Gastrocnemius medialis (tissue), 4 donors: ENCODE measurements around the gene SMIM45.

ENCODE experiments used
- ATAC-seq, 2 donors: fragments of 150-250 bp; one replicate each; pipeline ENCODE4 v1.9.1; 2016
- DNase-seq, 2 donors: peaks; one replicate each; pipeline ENCODE4 v3.0.0-alpha.2; 2019
- H3K27ac ChIP-seq, 4 donors: fragments of 200-600 bp; sonication (generic); 1 replicate in 1 of 4; 2 replicates in 3 of 4; pipeline ENCODE4 v1.5.1; 2016 to 2018; ENCODE audit warnings: mild to moderate bottlenecking in 2 of 4, moderate library complexity in 1 of 4
- H3K27me3 ChIP-seq, 3 donors: fragments of 200-600 bp; sonication (generic) in 2 of 3; 1 replicate in 1 of 3; 2 replicates in 2 of 3; pipeline versions ENCODE4 v1.5.1 to v1.6.0; 2016 to 2019; ENCODE audit warnings: mild to moderate bottlenecking in 1 of 3, moderate library complexity in 1 of 3
- H3K36me3 ChIP-seq, 2 donors: fragments of 200-600 bp; sonication (generic) in 1 of 2; one replicate each; pipeline ENCODE4 v1.5.1; 2017 to 2018
- H3K4me1 ChIP-seq, 2 donors: fragments of 200-600 bp; sonication (generic) in 1 of 2; one replicate each; pipeline ENCODE4 v1.5.1; 2016 to 2017; ENCODE audit warnings: mild to moderate bottlenecking in 2 of 2
- H3K4me3 ChIP-seq, 4 donors: fragments of 200-600 bp; sonication (generic) in 3 of 4; 1 replicate in 1 of 4; 2 replicates in 3 of 4; pipeline ENCODE4 v1.5.1; 2016 to 2019; ENCODE audit warnings: mild to moderate bottlenecking in 2 of 4
- H3K9me3 ChIP-seq, 3 donors: fragments of 200-600 bp; sonication (generic) in 2 of 3; 1 replicate in 1 of 3; 2 replicates in 2 of 3; pipeline ENCODE4 v1.5.1; 2016 to 2019
- CTCF ChIP-seq, 5 experiments: fragments of 450-650 bp in 3 of 5; fragments of 200-600 bp in 2 of 5; sonication (generic) in 2 of 5; IDR thresholded peaks in 4 of 5; conservative IDR thresholded peaks in 1 of 5; 1 replicate in 4 of 5; 2 replicates in 1 of 5; pipeline ENCODE4 v1.5.1; 2016 to 2019; ENCODE audit warnings: antibody characterized with exemption in 5 of 5, mild to moderate bottlenecking in 3 of 5, moderate library complexity in 3 of 5
- POLR2A ChIP-seq, 2 donors: fragments of 450-650 bp; IDR thresholded peaks; one replicate each; pipeline ENCODE4 v1.6.1; 2017; ENCODE audit warnings: antibody characterized with exemption in 2 of 2, mild to moderate bottlenecking in 2 of 2, moderate library complexity in 2 of 2
- in situ Hi-C, 4 donors: fragments of 200-750 bp; cut with MboI; loops; one replicate each; pipeline versions ENCODE4 v1.15.0 to v1.8.0; 2017; ENCODE audit warnings: low sequenced_read_pairs in 4 of 4
- intact Hi-C: fragments of 100-400 bp; cut with DNase I; formaldehyde crosslinking; loops from one replicate; pipeline ENCODE4 v1.15.1; 2023; ENCODE audit warnings: low total_unique reads

SMIM45 gene

DNA sequence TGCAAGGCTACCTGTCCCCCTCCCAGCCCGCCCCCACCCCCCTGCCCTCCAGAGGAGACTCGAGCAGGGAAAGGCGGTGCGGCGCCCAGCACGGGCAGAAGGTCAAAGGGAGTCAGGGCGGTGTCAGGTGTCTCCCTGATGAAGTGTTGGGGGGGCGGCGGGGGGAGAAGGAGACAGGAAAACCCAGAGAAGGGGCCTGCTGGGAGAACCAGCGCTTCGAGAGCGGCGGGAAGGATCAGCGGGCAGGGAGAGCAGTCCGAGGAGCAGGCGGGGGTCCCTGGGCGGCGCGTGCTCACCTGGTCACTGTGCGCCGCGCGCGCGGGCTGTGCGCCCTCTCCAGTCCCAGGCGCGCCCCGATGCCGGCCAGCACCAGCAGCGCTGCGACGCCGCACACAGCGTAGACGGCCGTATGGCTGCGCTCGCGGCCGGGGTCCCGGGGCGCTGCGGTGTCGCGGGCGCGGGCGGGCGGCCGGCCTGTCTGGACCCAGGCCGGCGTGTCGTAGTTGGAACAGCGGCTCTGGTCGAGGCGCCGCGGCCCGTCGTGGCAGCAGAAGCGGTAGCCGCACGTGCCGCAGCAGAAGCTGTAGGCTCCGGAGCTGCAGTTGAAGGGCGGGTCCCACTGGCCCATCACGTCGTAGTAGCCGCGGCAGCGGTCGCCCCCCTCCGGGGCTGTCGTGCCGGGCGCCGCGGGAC is 38.0 kb upstream of the SMIM45 start:
- peaks cover 60 to 70% (median 67%) of the 10 kb centered on the region in 3 donors for H3K27me3 ChIP-seq
- intact Hi-C loops, result no loop called here
- in situ Hi-C loops, result no loop called here
- no peaks in the 10 kb centered on the region for H3K9me3 ChIP-seq
- DNase-seq (no peak), ATAC-seq (no peak)
- TF ChIP-seq POLR2A (IDR thresholded peaks at IDR 0.05) (no peak), CTCF (IDR thresholded peaks at IDR 0.05 in 4 of 5, conservative IDR thresholded peaks at IDR 0.05 in 1 of 5) (no peak)
- H3K36me3 ChIP-seq, result no peaks in the 10 kb centered on the region
- no peak overlapping the region for H3K27ac ChIP-seq
- peaks cover 5 to 15% of the 10 kb centered on the region in 2 donors for H3K4me1 ChIP-seq
- no peak overlapping the region for H3K4me3 ChIP-seq

DNA sequence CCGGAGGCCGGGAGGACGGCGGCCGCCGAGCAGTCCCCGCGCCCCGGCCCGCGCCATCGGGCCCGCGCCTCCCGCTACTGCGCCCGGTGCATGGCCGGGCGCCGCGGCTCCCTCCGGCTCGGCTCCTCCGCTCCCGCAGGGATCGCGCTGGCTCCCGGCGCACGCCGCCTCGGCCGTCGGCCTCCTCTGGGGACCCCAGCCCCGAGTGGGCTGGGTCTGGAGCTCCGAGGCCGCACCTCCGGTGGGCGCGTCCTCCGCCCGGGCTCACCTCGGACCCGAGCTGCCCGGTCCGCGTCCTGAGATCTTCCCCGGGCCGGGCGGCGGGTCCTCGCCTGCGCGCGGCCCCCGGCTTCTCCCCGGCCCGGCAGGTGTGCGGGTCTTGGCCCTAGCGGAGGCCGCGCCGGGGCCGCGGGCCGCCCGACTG is 37.3 kb upstream of the SMIM45 start:
- Histone ChIP-seq H3K27ac (no peak overlapping the region), H3K9me3 (no peaks in the 10 kb centered on the region), H3K36me3 (no peaks in the 10 kb centered on the region), H3K4me1 (peaks cover 10 to 20% of the 10 kb centered on the region in 2 donors), H3K4me3 (peak overlapping the region in 3 of 4 donors; percentile 11 to 45 (median 17)), H3K27me3 (peaks cover 64 to 76% (median 73%) of the 10 kb centered on the region in 3 donors)
- in situ Hi-C loops (no loop called here), intact Hi-C loops (no loop called here)
- DNase-seq (no peak), ATAC-seq (no peak)
- TF ChIP-seq CTCF (IDR thresholded peaks at IDR 0.05 in 4 of 5, conservative IDR thresholded peaks at IDR 0.05 in 1 of 5) (no peak), POLR2A (IDR thresholded peaks at IDR 0.05) (no peak)

GRCh38 chr22:41915035-41915785 is 36.7 kb upstream of the SMIM45 start, which contains the start of gene SHISA8:
TSS of gene SHISA8 (minus strand) at chr22:41915074. CDS start at chr22:41914667, 407 bp downstream.
- intact Hi-C loops, result no loop called here
- in situ Hi-C loops, result no loop called here
- Histone ChIP-seq H3K27ac (no peak within 1 kb of the TSS), H3K9me3 (no peaks in the 10 kb centered on the region), H3K4me1 (peaks cover 16 to 26% of the 10 kb centered on the region in 2 donors), H3K27me3 (peaks cover 61 to 79% (median 73%) of the 10 kb centered on the region in 3 donors), H3K4me3 (peak within 1 kb of the TSS in 3 of 4 donors; percentile 11 to 45 (median 17)), H3K36me3 (no peaks in the 10 kb centered on the region)
- TF ChIP-seq CTCF (IDR thresholded peaks at IDR 0.05 in 4 of 5, conservative IDR thresholded peaks at IDR 0.05 in 1 of 5) (no peak), POLR2A (IDR thresholded peaks at IDR 0.05) (no peak)
- DNase-seq (no peak), ATAC-seq (peak in 1 of 2 donors; percentile 28)

DNA sequence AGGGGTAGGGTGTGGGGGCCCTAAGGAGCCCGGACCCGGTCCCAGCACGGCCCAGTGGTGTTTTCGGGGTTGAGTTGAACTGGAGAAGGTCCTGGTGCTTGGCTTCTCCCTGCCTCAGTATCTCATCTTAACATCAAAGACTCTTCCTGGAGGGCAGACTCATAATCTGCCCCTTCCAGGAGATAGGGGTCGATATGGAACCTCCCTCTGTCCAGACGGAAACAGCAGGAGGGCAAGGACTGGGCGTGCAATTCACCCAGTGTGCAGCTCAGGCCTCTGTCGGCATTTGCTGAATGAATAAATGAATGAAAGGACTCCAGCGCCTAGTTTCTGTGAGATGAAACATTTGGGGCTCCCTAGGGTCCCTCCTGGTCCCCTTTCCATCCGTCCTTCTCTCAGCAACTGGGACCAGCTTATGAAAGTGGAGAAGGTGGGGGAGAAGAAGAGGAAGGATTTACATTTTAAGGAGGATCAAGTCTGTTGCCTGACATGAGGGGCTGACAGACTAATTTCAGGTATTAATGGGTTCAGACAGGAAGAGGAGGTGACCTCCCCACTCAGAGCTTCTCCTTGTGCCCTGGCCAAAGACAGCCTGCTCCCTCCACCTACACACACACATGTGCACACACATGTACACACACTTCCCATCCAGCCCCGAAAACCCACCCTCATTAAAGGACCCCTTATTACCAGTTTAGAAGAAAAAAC is 36.0 kb upstream of the SMIM45 start:
- no peak for DNase-seq
- H3K27me3 ChIP-seq, result peaks cover 60 to 76% (median 69%) of the 10 kb centered on the region in 3 donors
- intact Hi-C loops (no loop called here), in situ Hi-C loops (no loop called here)
- H3K4me3 ChIP-seq, result no peak overlapping the region
- no peaks in the 10 kb centered on the region for H3K36me3 ChIP-seq
- H3K27ac ChIP-seq, result no peak overlapping the region
- ATAC-seq, result no peak
- H3K9me3 ChIP-seq, result no peaks in the 10 kb centered on the region
- TF ChIP-seq CTCF (IDR thresholded peaks at IDR 0.05 in 4 of 5, conservative IDR thresholded peaks at IDR 0.05 in 1 of 5), result no peak
- no peak for TF ChIP-seq POLR2A (IDR thresholded peaks at IDR 0.05)
- H3K4me1 ChIP-seq, result peaks cover 13 to 20% of the 10 kb centered on the region in 2 donors
